Lower leg skin (tissue), 3 donors: ENCODE results near the gene NPAS3.

ENCODE experiments used
- CTCF ChIP-seq, 3 donors: fragments of 450-650 bp; IDR thresholded peaks; one replicate each; pipeline ENCODE4 v1.5.1; 2016; ENCODE audit warnings: antibody characterized with exemption in 3 of 3, mild to moderate bottlenecking in 3 of 3, moderate library complexity in 2 of 3
- POLR2A ChIP-seq, 2 donors: fragments of 450-650 bp; IDR thresholded peaks; one replicate each; pipeline ENCODE4 v1.6.1; 2016 to 2017; ENCODE audit warnings: antibody characterized with exemption in 2 of 2, mild to moderate bottlenecking in 1 of 2, moderate library complexity in 1 of 2

- TF ChIP-seq CTCF (IDR thresholded peaks at IDR 0.05) (no peak), POLR2A (IDR thresholded peaks at IDR 0.05) (no peak)
These were observed 465.4 kb downstream of the NPAS3 start for GRCh38 chr14:33404054-33404453.
